ENCODE data around the gene STAMBPL1.

Gene STAMBPL1

GRCh38 chr10:88833156-88833555 is 46.9 kb upstream of the STAMBPL1 start:
- Histone ChIP-seq H3K27me3 (ENCODE audit: control insufficient read depth in 1 of 2, insufficient read depth in 1 of 2, low read length in 2 of 2) (no peaks in the 10 kb centered on the region), H4K8ac (ENCODE audit: low read length) (no peak overlapping the region), H3K9ac (ENCODE audit: low read length) (no peak overlapping the region), H3K9me3 (ENCODE audit: control insufficient read depth, low read length) (no peaks in the 10 kb centered on the region), H2AK5ac (ENCODE audit: low read length, severe bottlenecking) (no peak overlapping the region), H2BK15ac (ENCODE audit: low read depth, poor library complexity, severe bottlenecking) (no peak overlapping the region), H3K4me1 (ENCODE audit: control insufficient read depth, insufficient read depth, low read depth, low read length) (no peaks in the 10 kb centered on the region), H2AFZ (ENCODE audit: low read depth, low read length) (no peak overlapping the region), H3K36me3 (ENCODE audit: control insufficient read depth in 1 of 2, insufficient read depth in 2 of 2, low read depth in 1 of 2, low read length in 2 of 2) (no peaks in the 10 kb centered on the region), H3K4me3 (ENCODE audit: insufficient read depth in 1 of 2, low read depth in 1 of 2, low read length in 2 of 2) (no peak overlapping the region), H3K4ac (ENCODE audit: low read depth in 1 of 2, low read length in 2 of 2) (no peak overlapping the region), H2BK120ac (ENCODE audit: low read depth, low read length) (no peak overlapping the region), H3K27ac (ENCODE audit: low read length, poor library complexity, severe bottlenecking) (no peak overlapping the region), H3K4me2 (ENCODE audit: low read length, poor library complexity, severe bottlenecking) (no peak overlapping the region), H3K14ac (ENCODE audit: low read length in 2 of 2) (no peak overlapping the region), H4K91ac (ENCODE audit: low read length) (no peak overlapping the region), H2BK12ac (ENCODE audit: low read length in 2 of 2) (no peak overlapping the region), H3K23ac (ENCODE audit: low read length in 2 of 2) (no peak overlapping the region), H2BK5ac (ENCODE audit: low read depth, low read length, poor library complexity, severe bottlenecking) (no peak overlapping the region), H3K18ac (ENCODE audit: low read depth in 1 of 2, low read length in 2 of 2) (no peak overlapping the region), H3K79me1 (replicated peaks; ENCODE audit: low read length, poor library complexity, severe bottlenecking) (no peaks in the 10 kb centered on the region)
- DNase-seq = no peak
- no CpG with 5 or more reads among the region's 2 CpGs for WGBS

- Histone ChIP-seq H2AK5ac (ENCODE audit: low read length, severe bottlenecking) (no peak overlapping the region), H3K27ac (ENCODE audit: low read length, poor library complexity, severe bottlenecking) (no peak overlapping the region), H2BK12ac (ENCODE audit: low read length in 2 of 2) (no peak overlapping the region), H4K91ac (ENCODE audit: low read length) (no peak overlapping the region), H3K9ac (ENCODE audit: low read length) (no peak overlapping the region), H3K9me3 (ENCODE audit: control insufficient read depth, low read length) (no peaks in the 10 kb centered on the region), H3K4me3 (ENCODE audit: insufficient read depth in 1 of 2, low read depth in 1 of 2, low read length in 2 of 2) (no peak overlapping the region), H2AFZ (ENCODE audit: low read depth, low read length) (no peak overlapping the region), H3K79me1 (replicated peaks; ENCODE audit: low read length, poor library complexity, severe bottlenecking) (no peaks in the 10 kb centered on the region), H3K23ac (ENCODE audit: low read length in 2 of 2) (no peak overlapping the region), H2BK15ac (ENCODE audit: low read depth, poor library complexity, severe bottlenecking) (no peak overlapping the region), H4K8ac (ENCODE audit: low read length) (no peak overlapping the region), H3K27me3 (ENCODE audit: control insufficient read depth in 1 of 2, insufficient read depth in 1 of 2, low read length in 2 of 2) (no peaks in the 10 kb centered on the region), H3K4ac (ENCODE audit: low read depth in 1 of 2, low read length in 2 of 2) (no peak overlapping the region), H3K36me3 (ENCODE audit: control insufficient read depth in 1 of 2, insufficient read depth in 2 of 2, low read depth in 1 of 2, low read length in 2 of 2) (no peaks in the 10 kb centered on the region), H3K4me1 (ENCODE audit: control insufficient read depth, insufficient read depth, low read depth, low read length) (no peaks in the 10 kb centered on the region), H3K4me2 (ENCODE audit: low read length, poor library complexity, severe bottlenecking) (no peak overlapping the region), H2BK120ac (ENCODE audit: low read depth, low read length) (no peak overlapping the region), H3K18ac (ENCODE audit: low read depth in 1 of 2, low read length in 2 of 2) (no peak overlapping the region), H2BK5ac (ENCODE audit: low read depth, low read length, poor library complexity, severe bottlenecking) (no peak overlapping the region), H3K14ac (ENCODE audit: low read length in 2 of 2) (no peak overlapping the region)
- DNase-seq = no peak
- 79% methylated on average over 2 of the region's 2 CpGs for WGBS
Measured at GRCh38 chr10:88833723-88834122, 46.3 kb upstream of the STAMBPL1 start.

- Histone ChIP-seq H2BK15ac (ENCODE audit: low read depth, poor library complexity, severe bottlenecking) (no peak overlapping the region), H3K4me3 (ENCODE audit: insufficient read depth in 1 of 2, low read depth in 1 of 2, low read length in 2 of 2) (no peak overlapping the region), H2AK5ac (ENCODE audit: low read length, severe bottlenecking) (no peak overlapping the region), H4K8ac (ENCODE audit: low read length) (no peak overlapping the region), H3K23ac (ENCODE audit: low read length in 2 of 2) (no peak overlapping the region), H3K9me3 (ENCODE audit: control insufficient read depth, low read length) (no peaks in the 10 kb centered on the region), H2BK120ac (ENCODE audit: low read depth, low read length) (no peak overlapping the region), H2BK5ac (ENCODE audit: low read depth, low read length, poor library complexity, severe bottlenecking) (no peak overlapping the region), H3K27me3 (ENCODE audit: control insufficient read depth in 1 of 2, insufficient read depth in 1 of 2, low read length in 2 of 2) (no peaks in the 10 kb centered on the region), H3K4me1 (ENCODE audit: control insufficient read depth, insufficient read depth, low read depth, low read length) (no peaks in the 10 kb centered on the region), H3K4ac (ENCODE audit: low read depth in 1 of 2, low read length in 2 of 2) (no peak overlapping the region), H4K91ac (ENCODE audit: low read length) (no peak overlapping the region), H3K27ac (ENCODE audit: low read length, poor library complexity, severe bottlenecking) (no peak overlapping the region), H3K14ac (ENCODE audit: low read length in 2 of 2) (no peak overlapping the region), H3K9ac (ENCODE audit: low read length) (no peak overlapping the region), H2BK12ac (ENCODE audit: low read length in 2 of 2) (no peak overlapping the region), H2AFZ (ENCODE audit: low read depth, low read length) (no peak overlapping the region), H3K18ac (ENCODE audit: low read depth in 1 of 2, low read length in 2 of 2) (no peak overlapping the region), H3K4me2 (ENCODE audit: low read length, poor library complexity, severe bottlenecking) (no peak overlapping the region), H3K79me1 (replicated peaks; ENCODE audit: low read length, poor library complexity, severe bottlenecking) (no peaks in the 10 kb centered on the region), H3K36me3 (ENCODE audit: control insufficient read depth in 1 of 2, insufficient read depth in 2 of 2, low read depth in 1 of 2, low read length in 2 of 2) (no peaks in the 10 kb centered on the region)
- 23% methylated on average over 9 of the region's 10 CpGs for WGBS
- peak; percentile 84 for DNase-seq
Measured at GRCh38 chr10:88835096-88835909, 44.7 kb upstream of the STAMBPL1 start.

GRCh38 chr10:88835910-88836221 is 44.2 kb upstream of the STAMBPL1 start:
- Histone ChIP-seq H3K4me3 (ENCODE audit: insufficient read depth in 1 of 2, low read depth in 1 of 2, low read length in 2 of 2) (no peak overlapping the region), H2BK120ac (ENCODE audit: low read depth, low read length) (no peak overlapping the region), H3K18ac (ENCODE audit: low read depth in 1 of 2, low read length in 2 of 2) (no peak overlapping the region)

More at GRCh38 chr10:88835910-88836221, 44.2 kb upstream of the STAMBPL1 start:
- 10% methylated on average over 2 of the region's 2 CpGs for WGBS
- no peak overlapping the region for H3K9ac ChIP-seq (ENCODE audit: low read length)
- no peak for DNase-seq
- H3K4me2 ChIP-seq (ENCODE audit: low read length, poor library complexity, severe bottlenecking) = no peak overlapping the region
- no peak overlapping the region for H2BK12ac ChIP-seq (ENCODE audit: low read length in 2 of 2)
- H3K23ac ChIP-seq (ENCODE audit: low read length in 2 of 2) = no peak overlapping the region
- no peak overlapping the region for H3K27ac ChIP-seq (ENCODE audit: low read length, poor library complexity, severe bottlenecking)
- H3K36me3 ChIP-seq (ENCODE audit: control insufficient read depth in 1 of 2, insufficient read depth in 2 of 2, low read depth in 1 of 2, low read length in 2 of 2) = no peaks in the 10 kb centered on the region
- no peak overlapping the region for H4K91ac ChIP-seq (ENCODE audit: low read length)
- H2BK5ac ChIP-seq (ENCODE audit: low read depth, low read length, poor library complexity, severe bottlenecking) = no peak overlapping the region
- H2BK15ac ChIP-seq (ENCODE audit: low read depth, poor library complexity, severe bottlenecking) = no peak overlapping the region
- H3K9me3 ChIP-seq (ENCODE audit: control insufficient read depth, low read length) = no peaks in the 10 kb centered on the region
- no peak overlapping the region for H4K8ac ChIP-seq (ENCODE audit: low read length)
- no peaks in the 10 kb centered on the region for H3K27me3 ChIP-seq (ENCODE audit: control insufficient read depth in 1 of 2, insufficient read depth in 1 of 2, low read length in 2 of 2)
- H2AK5ac ChIP-seq (ENCODE audit: low read length, severe bottlenecking) = no peak overlapping the region
- H3K14ac ChIP-seq (ENCODE audit: low read length in 2 of 2) = no peak overlapping the region
- no peaks in the 10 kb centered on the region for H3K4me1 ChIP-seq (ENCODE audit: control insufficient read depth, insufficient read depth, low read depth, low read length)
- no peak overlapping the region for H2AFZ ChIP-seq (ENCODE audit: low read depth, low read length)
- no peak overlapping the region for H3K4ac ChIP-seq (ENCODE audit: low read depth in 1 of 2, low read length in 2 of 2)
- no peaks in the 10 kb centered on the region for H3K79me1 ChIP-seq (replicated peaks; ENCODE audit: low read length, poor library complexity, severe bottlenecking)

Measured in mesenchymal stem cell (in vitro differentiated cells and primary cell).